MM.1S (cell line): Measurements from ENCODE around the gene MS4A15.
A peak's percentile ranks its signal among the peaks of the same experiment; 100 is the strongest.

Source experiments
- DNase-seq: peaks from one replicate; pipeline ENCODE4 v3.0.0-alpha.2; 2015
- H2AFZ ChIP-seq: fragments of 300-600 bp; sonication (generic); 2 replicates; pipeline ENCODE4 v1.6.0; 2016; ENCODE audit warnings: antibody characterized with exemption, low read length
- H3F3A ChIP-seq: fragments of 300-600 bp; sonication (generic); 2 replicates; pipeline ENCODE4 v1.6.1; 2016; ENCODE audit warnings: mild to moderate bottlenecking, antibody characterized with exemption, low read length, moderate library complexity, mixed read lengths; ENCODE audit not compliant: insufficient read depth
- H3K27ac ChIP-seq: fragments of 300-600 bp; sonication (generic); 2 replicates; pipeline ENCODE4 v1.5.1; 2016; ENCODE audit warnings: mild to moderate bottlenecking, low read length
- H3K27me3 ChIP-seq: fragments of 300-600 bp; sonication (generic); replicated peaks from 2 replicates; pipeline ENCODE4 v1.6.0; 2016; ENCODE audit warnings: low read length; ENCODE audit not compliant: insufficient read depth
- H3K36me3 ChIP-seq: fragments of 300-600 bp; sonication (generic); replicated peaks from 2 replicates; pipeline ENCODE4 v1.6.1; 2016; ENCODE audit warnings: mild to moderate bottlenecking, low read length, mixed read lengths; ENCODE audit not compliant: insufficient read depth
- H3K4me1 ChIP-seq: fragments of 300-600 bp; sonication (generic); 2 replicates; pipeline ENCODE4 v1.6.1; 2016; ENCODE audit warnings: low read length, mixed read lengths
- H3K4me2 ChIP-seq: fragments of 300-600 bp; sonication (generic); 2 replicates; pipeline ENCODE4 v1.6.0; 2016; ENCODE audit warnings: low read depth, low read length
- H3K4me3 ChIP-seq: fragments of 300-600 bp; sonication (generic); 2 replicates; pipeline ENCODE4 v1.5.1; 2016; ENCODE audit warnings: low read length, mixed read lengths
- H3K79me2 ChIP-seq: fragments of 300-600 bp; sonication (generic); 2 replicates; pipeline ENCODE4 v1.6.1; 2016; ENCODE audit warnings: mixed run types, low read length, mixed read lengths
- H3K9ac ChIP-seq: fragments of 300-600 bp; sonication (generic); 2 replicates; pipeline ENCODE4 v1.6.1; 2016; ENCODE audit warnings: low read length, mixed read lengths
- H3K9me2 ChIP-seq: fragments of 300-600 bp; sonication (generic); replicated peaks from 2 replicates; pipeline ENCODE4 v1.6.1; 2016; ENCODE audit warnings: mild to moderate bottlenecking, low read length, mixed read lengths; ENCODE audit not compliant: insufficient read depth
- H3K9me3 ChIP-seq: fragments of 300-600 bp; sonication (generic); replicated peaks from 2 replicates; pipeline ENCODE4 v1.6.1; 2016; ENCODE audit warnings: mild to moderate bottlenecking, low read length, mixed read lengths; ENCODE audit not compliant: insufficient read depth
- H4K20me1 ChIP-seq: fragments of 300-600 bp; sonication (generic); 2 replicates; pipeline ENCODE4 v1.6.1; 2016; ENCODE audit warnings: mild to moderate bottlenecking, low read length, moderate library complexity, mixed read lengths; ENCODE audit not compliant: insufficient read depth
- CTCF ChIP-seq: fragments of 300-600 bp; sonication (generic); IDR thresholded peaks from 2 replicates; pipeline ENCODE4 v1.5.1; 2016; ENCODE audit warnings: antibody characterized with exemption, low read length, mixed read lengths
- EZH2 ChIP-seq: fragments of 300-600 bp; sonication (generic); optimal IDR thresholded peaks from 2 replicates; pipeline ENCODE3; 2017; ENCODE audit warnings: low read depth, mild to moderate bottlenecking, antibody characterized with exemption, low read length, mixed read lengths
- EZH2phosphoT487 ChIP-seq: fragments of 300-600 bp; sonication (generic); IDR thresholded peaks from 2 replicates; pipeline ENCODE4 v1.6.1; 2018; ENCODE audit warnings: antibody characterized with exemption, low read length

MS4A15 gene

GRCh38 chr11:60761436-60762190 is 4.9 kb downstream of the MS4A15 start:
- DNase-seq: peak; percentile 48
- H3K27me3 ChIP-seq: no peaks in the 10 kb centered on the region
- H3K9ac ChIP-seq: no peak overlapping the region
- H3K79me2 ChIP-seq: no peaks in the 10 kb centered on the region
- no peaks in the 10 kb centered on the region for H3K9me2 ChIP-seq
- peak overlapping the region; percentile 43; the same call in 1 of the 2 replicates for H3K27ac ChIP-seq
- H4K20me1 ChIP-seq: no peaks in the 10 kb centered on the region
- H3K4me1 ChIP-seq: peaks cover 53% of the 10 kb centered on the region
- H3F3A ChIP-seq: peaks cover 14% of the 10 kb centered on the region
- H2AFZ ChIP-seq: no peak overlapping the region
- H3K9me3 ChIP-seq: no peaks in the 10 kb centered on the region
- TF ChIP-seq EZH2phosphoT487 (no peak), CTCF (no peak), EZH2 (no peak)
- no peaks in the 10 kb centered on the region for H3K36me3 ChIP-seq
- no peak overlapping the region for H3K4me3 ChIP-seq
- peak overlapping the region; percentile 35; the same call in 1 of the 2 replicates for H3K4me2 ChIP-seq

- Histone ChIP-seq H3K9me3 (no peaks in the 10 kb centered on the region), H3K9ac (no peak overlapping the region), H3K4me1 (peaks cover 48% of the 10 kb centered on the region), H3K27ac (no peak overlapping the region), H3K4me3 (no peak overlapping the region), H3K4me2 (no peak overlapping the region), H3K9me2 (no peaks in the 10 kb centered on the region), H3F3A (peaks cover 14% of the 10 kb centered on the region), H3K27me3 (no peaks in the 10 kb centered on the region), H3K79me2 (no peaks in the 10 kb centered on the region), H4K20me1 (no peaks in the 10 kb centered on the region), H2AFZ (no peak overlapping the region), H3K36me3 (no peaks in the 10 kb centered on the region)
- peak; percentile 23 for DNase-seq
- TF ChIP-seq EZH2 (no peak), CTCF (peak; percentile 33; the same call in 1 of the 2 replicates), EZH2phosphoT487 (no peak)
Measured at GRCh38 chr11:60762851-60763691, 6.4 kb downstream of the MS4A15 start.

- Histone ChIP-seq H3K4me2 (0 out of 2 replicates have a peak overlapping the region, but pooled peaks have one; percentile 55), H3K27me3 (no peaks in the 10 kb centered on the region)
Measured at GRCh38 chr11:60763692-60764369, 7.2 kb downstream of the MS4A15 start.

More at GRCh38 chr11:60763692-60764369, 7.2 kb downstream of the MS4A15 start:
- Histone ChIP-seq H3K4me1 (peaks cover 48% of the 10 kb centered on the region), H4K20me1 (no peaks in the 10 kb centered on the region), H3F3A (peaks cover 14% of the 10 kb centered on the region), H3K9ac (no peak overlapping the region), H3K36me3 (no peaks in the 10 kb centered on the region), H3K27ac (peak overlapping the region; percentile 75; the same call in 1 of the 2 replicates), H3K79me2 (no peaks in the 10 kb centered on the region), H3K4me3 (no peak overlapping the region), H3K9me2 (no peaks in the 10 kb centered on the region), H3K9me3 (no peaks in the 10 kb centered on the region), H2AFZ (no peak overlapping the region)
- no peak for DNase-seq
- TF ChIP-seq EZH2: no peak
- TF ChIP-seq EZH2phosphoT487: no peak
- no peak for TF ChIP-seq CTCF
